DND-41 (cell line): ENCODE results near the gene NKAIN4.

Experiments used
- ATAC-seq: fragments of 200-7000 bp; cut with Tn5 transposase; 3 replicates; pipeline ENCODE4 v1.9.1; 2021; ENCODE audit warnings: low read depth; ENCODE audit not compliant: insufficient read depth
- DNase-seq: peaks from one replicate; pipeline ENCODE4 v3.0.0-alpha.2; 2020
- H2AFZ ChIP-seq: 2 replicates; pipeline ENCODE4 v1.6.0; 2012; ENCODE audit warnings: low read depth, low read length
- H3K27ac ChIP-seq: 2 replicates; pipeline ENCODE4 v1.5.1; 2012; ENCODE audit warnings: low read length, inconsistent platforms
- H3K27me3 ChIP-seq: fragments of 200-600 bp; sonication (generic); 2 replicates; pipeline ENCODE4 v1.6.0; 2012; ENCODE audit warnings: low read length, mild to moderate bottlenecking, inconsistent platforms; ENCODE audit not compliant: insufficient read depth, poor library complexity
- H3K36me3 ChIP-seq: 2 replicates; pipeline ENCODE4 v1.5.1; 2012; ENCODE audit warnings: low read length, inconsistent platforms; ENCODE audit not compliant: insufficient read depth
- H3K4me1 ChIP-seq: 2 replicates; pipeline ENCODE4 v1.5.1; 2012; ENCODE audit warnings: mild to moderate bottlenecking, low read length; ENCODE audit not compliant: insufficient read depth
- H3K4me2 ChIP-seq: 2 replicates; pipeline ENCODE4 v1.6.0; 2012; ENCODE audit warnings: mild to moderate bottlenecking, moderate library complexity, low read length, inconsistent platforms; ENCODE audit not compliant: insufficient read depth
- H3K4me3 ChIP-seq, 2 experiments: fragments of 200-600 bp in 1 of 2; shearing (Covaris generic) in 1 of 2; 2 replicates each; pipeline ENCODE4 v1.5.1; 2012 to 2016; ENCODE audit warnings: inconsistent platforms in 2 of 2, low read length in 2 of 2, mild to moderate bottlenecking in 2 of 2, low read depth in 1 of 2, moderate library complexity in 1 of 2
- H3K79me2 ChIP-seq: 2 replicates; pipeline ENCODE4 v1.6.0; 2012; ENCODE audit warnings: low read length, inconsistent platforms; ENCODE audit not compliant: insufficient read depth
- H3K9ac ChIP-seq: 2 replicates; pipeline ENCODE4 v1.6.0; 2012; ENCODE audit warnings: low read depth, mild to moderate bottlenecking, inconsistent platforms, low read length, moderate library complexity
- H3K9me3 ChIP-seq: 2 replicates; pipeline ENCODE4 v1.5.1; 2012; ENCODE audit warnings: low read length, moderate library complexity, mild to moderate bottlenecking, inconsistent platforms; ENCODE audit not compliant: insufficient read depth, severe bottlenecking
- H4K20me1 ChIP-seq: 2 replicates; pipeline ENCODE4 v1.6.0; 2012; ENCODE audit warnings: low read length; ENCODE audit not compliant: insufficient read depth
- EZH2 ChIP-seq: IDR thresholded peaks from 3 replicates; pipeline ENCODE4 v1.6.1; 2012; ENCODE audit warnings: borderline replicate concordance, low read depth, mild to moderate bottlenecking, moderate library complexity, low read length, inconsistent platforms; ENCODE audit not compliant: severe bottlenecking
- TF ChIP-seq, protein P1 (sequence below): IDR thresholded peaks from 2 replicates; pipeline ENCODE4 v1.5.1; 2012; ENCODE audit warnings: borderline replicate concordance, low read length, moderate library complexity, mild to moderate bottlenecking; ENCODE audit not compliant: poor library complexity, severe bottlenecking; ENCODE audit errors: extremely low read depth

NKAIN4 gene

DNA sequence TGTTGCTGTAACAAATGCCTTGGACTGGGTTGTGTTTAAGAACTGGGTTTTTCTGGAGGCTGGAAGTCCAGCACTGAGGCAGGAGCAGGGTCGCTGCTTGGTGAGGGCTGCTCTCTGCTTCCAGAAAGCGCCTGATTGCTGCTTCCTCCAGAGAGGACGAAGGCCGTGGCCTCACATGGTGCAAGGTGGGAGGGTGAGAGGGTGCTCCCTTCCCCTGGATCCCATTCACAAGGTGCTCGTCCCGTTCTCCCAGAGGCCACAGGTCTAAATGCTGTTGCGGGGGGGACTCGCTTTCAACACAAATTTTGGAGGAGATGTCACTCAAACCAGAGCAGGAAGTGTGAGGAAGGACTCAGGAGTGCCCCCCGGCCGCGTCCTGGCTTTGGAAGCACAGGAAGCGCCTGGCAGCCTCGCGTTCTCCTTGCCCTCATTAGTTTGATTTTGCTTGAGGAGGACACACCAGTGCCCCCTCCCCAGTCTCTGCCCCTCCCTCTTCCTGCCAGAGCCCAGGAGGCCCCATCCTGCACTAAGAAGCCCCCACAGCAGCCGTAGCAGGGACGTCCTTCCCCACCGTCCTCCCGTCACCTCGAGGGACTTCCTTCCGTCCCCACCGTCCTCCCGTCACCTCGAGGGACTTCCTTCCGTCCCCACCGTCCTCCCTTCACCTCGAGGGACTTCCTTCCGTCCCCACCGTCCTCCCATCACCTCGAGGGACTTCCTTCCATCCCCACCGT lies 7.7 kb upstream of the NKAIN4 start:
- H3K9ac ChIP-seq: no peak overlapping the region

GRCh38 chr20:63261060-63261794 lies 7.0 kb upstream of the NKAIN4 start:
- no peaks in the 10 kb centered on the region for H3K4me1 ChIP-seq
- H3K79me2 ChIP-seq: no peaks in the 10 kb centered on the region
- H3K4me3 ChIP-seq: no peak overlapping the region
- no peak overlapping the region for H2AFZ ChIP-seq
- no peaks in the 10 kb centered on the region for H3K36me3 ChIP-seq
- peaks cover 5% of the 10 kb centered on the region; the same call in 1 of the 2 replicates for H4K20me1 ChIP-seq
- peaks cover 13% of the 10 kb centered on the region for H3K27me3 ChIP-seq
- no peak overlapping the region for H3K4me2 ChIP-seq
- no peaks in the 10 kb centered on the region for H3K9me3 ChIP-seq
- H3K27ac ChIP-seq: no peak overlapping the region
- H3K9ac ChIP-seq: no peak overlapping the region
- ATAC-seq: no peak
- DNase-seq: no peak
- TF ChIP-seq, protein P1, sequence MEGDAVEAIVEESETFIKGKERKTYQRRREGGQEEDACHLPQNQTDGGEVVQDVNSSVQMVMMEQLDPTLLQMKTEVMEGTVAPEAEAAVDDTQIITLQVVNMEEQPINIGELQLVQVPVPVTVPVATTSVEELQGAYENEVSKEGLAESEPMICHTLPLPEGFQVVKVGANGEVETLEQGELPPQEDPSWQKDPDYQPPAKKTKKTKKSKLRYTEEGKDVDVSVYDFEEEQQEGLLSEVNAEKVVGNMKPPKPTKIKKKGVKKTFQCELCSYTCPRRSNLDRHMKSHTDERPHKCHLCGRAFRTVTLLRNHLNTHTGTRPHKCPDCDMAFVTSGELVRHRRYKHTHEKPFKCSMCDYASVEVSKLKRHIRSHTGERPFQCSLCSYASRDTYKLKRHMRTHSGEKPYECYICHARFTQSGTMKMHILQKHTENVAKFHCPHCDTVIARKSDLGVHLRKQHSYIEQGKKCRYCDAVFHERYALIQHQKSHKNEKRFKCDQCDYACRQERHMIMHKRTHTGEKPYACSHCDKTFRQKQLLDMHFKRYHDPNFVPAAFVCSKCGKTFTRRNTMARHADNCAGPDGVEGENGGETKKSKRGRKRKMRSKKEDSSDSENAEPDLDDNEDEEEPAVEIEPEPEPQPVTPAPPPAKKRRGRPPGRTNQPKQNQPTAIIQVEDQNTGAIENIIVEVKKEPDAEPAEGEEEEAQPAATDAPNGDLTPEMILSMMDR: no peak
- TF ChIP-seq EZH2: no peak

More for the DNA sequence above, 7.7 kb upstream of the NKAIN4 start:
- DNase-seq (no peak), ATAC-seq (peak; percentile 29; the same call in 1 of the 3 replicates)
- H4K20me1 ChIP-seq: peaks cover 2% of the 10 kb centered on the region; the same call in 1 of the 2 replicates
- no peaks in the 10 kb centered on the region for H3K36me3 ChIP-seq
- no peaks in the 10 kb centered on the region for H3K4me1 ChIP-seq
- H3K27me3 ChIP-seq: peaks cover 13% of the 10 kb centered on the region
- no peak for TF ChIP-seq EZH2
- TF ChIP-seq, protein P1: no peak
- no peaks in the 10 kb centered on the region for H3K9me3 ChIP-seq
- no peak overlapping the region for H3K4me2 ChIP-seq
- no peak overlapping the region for H3K27ac ChIP-seq
- no peak overlapping the region for H3K4me3 ChIP-seq
- H3K79me2 ChIP-seq: no peaks in the 10 kb centered on the region
- H2AFZ ChIP-seq: no peak overlapping the region

DNA sequence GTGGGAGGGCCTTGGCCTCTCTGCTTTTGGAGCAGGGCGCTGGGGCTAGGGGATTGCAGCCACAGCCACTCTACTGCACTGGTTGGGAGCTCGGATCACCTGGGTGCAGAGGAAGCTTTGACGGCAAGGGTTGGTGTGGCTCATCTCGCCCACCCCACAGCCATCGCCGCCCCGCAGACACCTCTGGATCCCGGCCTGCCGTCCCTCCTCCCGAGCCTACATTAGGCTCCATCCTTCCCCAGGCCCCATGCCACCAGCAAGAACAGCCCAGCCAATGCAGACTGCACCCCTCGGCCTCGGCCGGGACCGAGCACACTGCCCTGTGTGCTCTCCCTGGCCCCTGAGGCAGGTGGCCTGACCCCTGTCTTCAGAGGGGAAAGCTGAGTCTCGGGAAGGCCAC lies 6.3 kb upstream of the NKAIN4 start:
- Histone ChIP-seq H3K27me3 (peaks cover 6% of the 10 kb centered on the region), H2AFZ (no peak overlapping the region), H3K79me2 (no peaks in the 10 kb centered on the region), H3K27ac (no peak overlapping the region), H3K9ac (no peak overlapping the region), H3K4me1 (no peaks in the 10 kb centered on the region), H4K20me1 (peaks cover 5% of the 10 kb centered on the region; the same call in 1 of the 2 replicates), H3K36me3 (no peaks in the 10 kb centered on the region), H3K4me3 (no peak overlapping the region), H3K9me3 (no peaks in the 10 kb centered on the region), H3K4me2 (no peak overlapping the region)
- DNase-seq: no peak
- TF ChIP-seq EZH2: no peak
- TF ChIP-seq, protein P1: no peak
- ATAC-seq: no peak
